HEK293T (cell line): ENCODE data around the gene THAP10.

Experiments used
- BHLHE40 ChIP-seq: fragments of 450-650 bp; IDR thresholded peaks from 2 replicates; pipeline ENCODE4 v1.6.1; 2016; ENCODE audit warnings: mild to moderate bottlenecking, moderate library complexity, borderline replicate concordance
- ELF4 ChIP-seq: fragments of 450-650 bp; IDR thresholded peaks from 2 replicates; pipeline ENCODE4 v1.6.1; 2017; ENCODE audit warnings: antibody characterized with exemption
- FOXA1 ChIP-seq: fragments of 450-650 bp; IDR thresholded peaks from 2 replicates; pipeline ENCODE4 v1.6.1; 2016; ENCODE audit warnings: mild to moderate bottlenecking
- FOXM1 ChIP-seq: fragments of 450-650 bp; IDR thresholded peaks from 2 replicates; pipeline ENCODE4 v1.6.1; 2017; ENCODE audit warnings: mild to moderate bottlenecking, borderline replicate concordance
- NFRKB ChIP-seq: fragments of 450-650 bp; IDR thresholded peaks from 2 replicates; pipeline ENCODE4 v1.6.1; 2016; ENCODE audit warnings: mild to moderate bottlenecking, moderate library complexity
- TF ChIP-seq, protein P1 (sequence below): fragments of 450-650 bp; IDR thresholded peaks from 2 replicates; pipeline ENCODE4 v1.6.1; 2016

DNA sequence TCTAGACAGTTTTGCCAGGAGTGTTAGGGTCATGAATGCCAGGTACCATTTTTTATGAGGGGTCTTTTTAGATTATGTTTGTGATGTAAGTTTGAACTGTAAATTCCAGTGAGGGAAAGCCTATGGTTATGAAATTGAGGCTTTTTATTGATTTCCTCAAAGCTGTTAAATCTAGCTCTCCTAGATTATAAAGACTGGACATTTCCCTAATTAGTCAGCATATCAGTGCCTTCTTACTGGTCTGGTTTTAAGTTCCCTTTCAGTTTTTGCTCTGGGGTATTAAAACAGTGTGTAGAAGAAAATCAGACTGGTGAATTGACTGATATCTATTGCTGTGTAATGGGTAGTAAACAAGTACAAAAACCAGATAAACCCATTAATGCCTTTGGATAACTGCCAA is 39.6 kb upstream of the THAP10 start:
- TF ChIP-seq FOXM1 (no peak), BHLHE40 (no peak), FOXA1 (no peak), ELF4 (no peak), NFRKB (no peak)
- TF ChIP-seq, protein P1, sequence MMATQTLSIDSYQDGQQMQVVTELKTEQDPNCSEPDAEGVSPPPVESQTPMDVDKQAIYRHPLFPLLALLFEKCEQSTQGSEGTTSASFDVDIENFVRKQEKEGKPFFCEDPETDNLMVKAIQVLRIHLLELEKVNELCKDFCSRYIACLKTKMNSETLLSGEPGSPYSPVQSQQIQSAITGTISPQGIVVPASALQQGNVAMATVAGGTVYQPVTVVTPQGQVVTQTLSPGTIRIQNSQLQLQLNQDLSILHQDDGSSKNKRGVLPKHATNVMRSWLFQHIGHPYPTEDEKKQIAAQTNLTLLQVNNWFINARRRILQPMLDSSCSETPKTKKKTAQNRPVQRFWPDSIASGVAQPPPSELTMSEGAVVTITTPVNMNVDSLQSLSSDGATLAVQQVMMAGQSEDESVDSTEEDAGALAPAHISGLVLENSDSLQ, result no peak
